Activated naive CD8-positive, alpha-beta T cell treated with anti-CD3 and anti-CD28 coated beads for 36 hours (primary cell): Measurements from ENCODE around the gene GABRG2. TPM values are rescaled to one million over a fixed set of nuclear protein-coding genes. Genes with fewer than 3 reads are reported as not detected.
"Not testable (repeated sequence)": the region's sequence is repeated elsewhere in the genome, so short reads cannot be mapped to it uniquely, and the experiment has no call there.

Experiments
- DNase-seq: peaks from one replicate; pipeline ENCODE4 v3.0.0; 2021
- H3K27ac Mint-ChIP-seq: one replicate; pipeline ENCODE4 v1.8.0; 2022; ENCODE audit warnings: mild to moderate bottlenecking, moderate library complexity, mixed read lengths
- H3K27me3 Mint-ChIP-seq: one replicate; pipeline ENCODE4 v1.8.0; 2022; ENCODE audit warnings: mild to moderate bottlenecking, mixed read lengths
- H3K36me3 Mint-ChIP-seq: one replicate; pipeline ENCODE4 v1.8.0; 2021; ENCODE audit warnings: mild to moderate bottlenecking, mixed read lengths
- H3K4me1 Mint-ChIP-seq: one replicate; pipeline ENCODE4 v1.8.0; 2021; ENCODE audit warnings: mixed read lengths
- H3K4me3 Mint-ChIP-seq: one replicate; pipeline ENCODE4 v1.8.0; 2022; ENCODE audit warnings: mild to moderate bottlenecking, moderate library complexity, mixed read lengths
- H3K9me3 Mint-ChIP-seq: one replicate; pipeline ENCODE4 v1.8.0; 2022; ENCODE audit warnings: mixed read lengths
- total RNA-seq, 2 experiments: library from RNA; stranded (reverse); gene quantifications; one replicate each; pipeline ENCODE4 v1.2.3, GENCODE V29; 2021

GABRG2 gene
- not detected for total RNA-seq

- Mint-ChIP-seq H3K4me3 (no peak within 1 kb of the TSS), H3K36me3 (no peaks in the 10 kb centered on the region), H3K9me3 (no peaks in the 10 kb centered on the region), H3K4me1 (no peaks in the 10 kb centered on the region), H3K27me3 (peaks cover 20% of the 10 kb centered on the region), H3K27ac (no peak within 1 kb of the TSS)
- DNase-seq = no peak
Measured at GRCh38 chr5:162067655-162068411, at the start of gene GABRG2. Gene GABRG2, plus strand, starts transcription at chr5:162067773. Its CDS starts 227 bp downstream, at chr5:162068000.

- peaks cover 10% of the 10 kb centered on the region for H3K9me3 Mint-ChIP-seq
Measured at GRCh38 chr5:162025312-162025711, 42.3 kb upstream of the GABRG2 start.

GRCh38 chr5:162026803-162027202, 40.8 kb upstream of the GABRG2 start:
- H3K27ac Mint-ChIP-seq = no peak overlapping the region
- peaks cover 9% of the 10 kb centered on the region for H3K9me3 Mint-ChIP-seq
- no peak overlapping the region for H3K4me3 Mint-ChIP-seq
- no peak for DNase-seq
- no peaks in the 10 kb centered on the region for H3K4me1 Mint-ChIP-seq
- no peaks in the 10 kb centered on the region for H3K27me3 Mint-ChIP-seq
- no peaks in the 10 kb centered on the region for H3K36me3 Mint-ChIP-seq

More at GRCh38 chr5:162025312-162025711, 42.3 kb upstream of the GABRG2 start:
- Mint-ChIP-seq H3K36me3 (no peaks in the 10 kb centered on the region), H3K4me1 (no peaks in the 10 kb centered on the region), H3K27ac (no peak overlapping the region), H3K4me3 (no peak overlapping the region), H3K27me3 (no peaks in the 10 kb centered on the region)
- no peak for DNase-seq

- Mint-ChIP-seq H3K4me3 (no peak overlapping the region), H3K27ac (no peak overlapping the region), H3K9me3 (peaks cover 4% of the 10 kb centered on the region), H3K27me3 (no peaks in the 10 kb centered on the region), H3K36me3 (no peaks in the 10 kb centered on the region), H3K4me1 (no peaks in the 10 kb centered on the region)
- no peak for DNase-seq
Measured at GRCh38 chr5:162037431-162037830, 30.1 kb upstream of the GABRG2 start.

GRCh38 chr5:162047279-162047678, 20.3 kb upstream of the GABRG2 start:
- H3K9me3 Mint-ChIP-seq = peaks cover 2% of the 10 kb centered on the region
- H3K36me3 Mint-ChIP-seq = no peaks in the 10 kb centered on the region
- no peak overlapping the region for H3K27ac Mint-ChIP-seq
- no peaks in the 10 kb centered on the region for H3K27me3 Mint-ChIP-seq
- no peak overlapping the region for H3K4me3 Mint-ChIP-seq
- no peaks in the 10 kb centered on the region for H3K4me1 Mint-ChIP-seq
- no peak for DNase-seq

GRCh38 chr5:162052676-162053075, 14.9 kb upstream of the GABRG2 start:
- no peak overlapping the region for H3K4me3 Mint-ChIP-seq
- no peak for DNase-seq
- no peaks in the 10 kb centered on the region for H3K27me3 Mint-ChIP-seq
- no peaks in the 10 kb centered on the region for H3K4me1 Mint-ChIP-seq
- H3K9me3 Mint-ChIP-seq = peaks cover 1% of the 10 kb centered on the region
- H3K36me3 Mint-ChIP-seq = peaks cover 2% of the 10 kb centered on the region
- H3K27ac Mint-ChIP-seq = no peak overlapping the region

- H3K27ac Mint-ChIP-seq, H3K4me3 Mint-ChIP-seq, H3K36me3 Mint-ChIP-seq, DNase-seq, H3K27me3 Mint-ChIP-seq, H3K4me1 Mint-ChIP-seq, H3K9me3 Mint-ChIP-seq: not testable (repeated sequence)
Measured at GRCh38 chr5:162055095-162055494, 12.5 kb upstream of the GABRG2 start.

- Mint-ChIP-seq H3K27ac (no peak overlapping the region), H3K36me3 (no peaks in the 10 kb centered on the region), H3K4me1 (no peaks in the 10 kb centered on the region), H3K4me3 (no peak overlapping the region), H3K27me3 (peaks cover 20% of the 10 kb centered on the region), H3K9me3 (no peaks in the 10 kb centered on the region)
- no peak for DNase-seq
Measured at GRCh38 chr5:162067162-162067561, 411 bp upstream of the GABRG2 start.

GRCh38 chr5:162068412-162068811, 839 bp downstream of the GABRG2 start:
- peak; percentile 2 for DNase-seq
- H3K27me3 Mint-ChIP-seq = peaks cover 20% of the 10 kb centered on the region
- H3K9me3 Mint-ChIP-seq = no peaks in the 10 kb centered on the region
- no peaks in the 10 kb centered on the region for H3K4me1 Mint-ChIP-seq
- H3K36me3 Mint-ChIP-seq = no peaks in the 10 kb centered on the region
- H3K27ac Mint-ChIP-seq = no peak overlapping the region
- H3K4me3 Mint-ChIP-seq = no peak overlapping the region

- DNase-seq = no peak
- Mint-ChIP-seq H3K4me3 (no peak overlapping the region), H3K9me3 (no peaks in the 10 kb centered on the region), H3K4me1 (no peaks in the 10 kb centered on the region), H3K27ac (no peak overlapping the region), H3K27me3 (peaks cover 20% of the 10 kb centered on the region), H3K36me3 (no peaks in the 10 kb centered on the region)
Measured at GRCh38 chr5:162068936-162069335, 1.4 kb downstream of the GABRG2 start.

- Mint-ChIP-seq H3K4me1 (no peaks in the 10 kb centered on the region), H3K4me3 (no peak overlapping the region), H3K36me3 (no peaks in the 10 kb centered on the region), H3K27me3 (no peaks in the 10 kb centered on the region), H3K9me3 (no peaks in the 10 kb centered on the region), H3K27ac (no peak overlapping the region)
- no peak for DNase-seq
Measured at GRCh38 chr5:162078805-162079204, 11.2 kb downstream of the GABRG2 start.

- no peaks in the 10 kb centered on the region for H3K36me3 Mint-ChIP-seq
- peaks cover 1% of the 10 kb centered on the region for H3K9me3 Mint-ChIP-seq
- no peaks in the 10 kb centered on the region for H3K27me3 Mint-ChIP-seq
- H3K4me1 Mint-ChIP-seq = no peaks in the 10 kb centered on the region
- H3K4me3 Mint-ChIP-seq = no peak overlapping the region
- no peak for DNase-seq
- H3K27ac Mint-ChIP-seq = no peak overlapping the region
Measured at GRCh38 chr5:162091336-162091735, 23.8 kb downstream of the GABRG2 start.

GRCh38 chr5:162096448-162096847, 28.9 kb downstream of the GABRG2 start:
- Mint-ChIP-seq H3K27me3 (no peaks in the 10 kb centered on the region), H3K36me3 (no peaks in the 10 kb centered on the region), H3K9me3 (peaks cover 1% of the 10 kb centered on the region), H3K4me3 (no peak overlapping the region), H3K27ac (no peak overlapping the region), H3K4me1 (no peaks in the 10 kb centered on the region)
- no peak for DNase-seq

GRCh38 chr5:162107591-162107990, 40.0 kb downstream of the GABRG2 start:
- Mint-ChIP-seq H3K27ac (no peak overlapping the region), H3K9me3 (peaks cover 1% of the 10 kb centered on the region), H3K4me3 (no peak overlapping the region), H3K4me1 (no peaks in the 10 kb centered on the region), H3K36me3 (no peaks in the 10 kb centered on the region), H3K27me3 (no peaks in the 10 kb centered on the region)
- no peak for DNase-seq

GRCh38 chr5:162119801-162120200, 52.2 kb downstream of the GABRG2 start:
- Mint-ChIP-seq H3K4me1 (no peaks in the 10 kb centered on the region), H3K36me3 (no peaks in the 10 kb centered on the region), H3K9me3 (peaks cover 8% of the 10 kb centered on the region), H3K27ac (no peak overlapping the region), H3K4me3 (no peak overlapping the region), H3K27me3 (no peaks in the 10 kb centered on the region)
- no peak for DNase-seq

- Mint-ChIP-seq H3K36me3 (no peaks in the 10 kb centered on the region), H3K4me1 (no peaks in the 10 kb centered on the region), H3K4me3 (no peak overlapping the region), H3K9me3 (peaks cover 7% of the 10 kb centered on the region), H3K27ac (no peak overlapping the region), H3K27me3 (no peaks in the 10 kb centered on the region)
- no peak for DNase-seq
Measured at GRCh38 chr5:162128117-162128516, 60.5 kb downstream of the GABRG2 start.
